Measurements from ENCODE around the gene TBX21. TPM values are rescaled to one million over a fixed set of nuclear protein-coding genes. Genes with fewer than 3 reads are reported as not detected.

TBX21 gene
- total and polyA plus RNA-seq, 9 of the 15 experiments (the other 6 are each of a cell fraction or from before 2014, with no cell fraction given): 0.07 TPM; not detected in 8

DNA sequence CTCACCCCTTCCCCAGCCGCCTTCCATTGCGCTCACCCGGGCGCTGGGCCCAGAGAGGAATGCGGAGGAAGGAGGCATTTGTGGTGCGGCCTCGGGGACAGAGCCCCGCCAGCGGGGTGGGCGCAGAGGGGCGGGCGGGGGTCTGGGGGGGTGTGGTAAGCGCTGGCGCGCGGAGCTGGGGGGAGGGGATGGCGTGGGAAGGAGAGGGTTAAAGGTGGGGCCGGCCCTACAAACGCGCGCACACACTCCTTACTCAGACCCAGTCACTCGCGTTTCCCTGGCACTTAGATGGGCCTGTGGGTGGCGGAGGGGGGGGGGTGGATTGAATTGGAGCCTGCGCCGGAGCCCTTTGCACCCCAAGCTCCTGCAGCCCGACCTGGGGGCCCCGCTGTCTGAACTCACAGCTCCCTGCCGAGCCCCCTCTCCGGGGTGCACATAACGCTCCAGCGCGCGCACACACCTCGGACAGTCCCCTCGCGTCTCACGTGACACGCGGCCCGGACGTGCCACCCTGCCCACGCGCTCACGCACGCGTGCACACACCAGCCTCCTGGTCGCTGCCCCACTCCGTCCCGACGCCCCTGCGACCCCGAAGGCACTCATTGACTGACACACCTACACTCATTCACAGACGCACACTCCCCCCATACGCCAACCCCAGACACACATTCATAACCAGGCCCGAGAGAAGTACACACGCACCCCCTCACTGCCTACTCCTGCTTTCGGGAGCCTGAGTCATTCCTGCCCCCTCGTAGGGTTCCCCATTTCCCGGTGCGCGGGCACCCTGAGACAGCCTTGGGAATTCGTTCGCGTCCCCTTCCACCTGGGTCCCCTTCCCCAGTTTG is 38.2 kb upstream of the TBX21 start:
- POLR2A ChIA-PET: interaction anchor here (0.6 to 1.0 kb wide), 4 partner anchors 11 to 862 kb away, joined by 3 read pairs; no protein-coding TSS in a partner anchor
- TF ChIP-seq ZBTB17 (CRISPR knock-in tag; IDR thresholded peaks at IDR 0.05) (no peak), ZNF277 (CRISPR knock-in tag; IDR thresholded peaks at IDR 0.05; ENCODE audit: borderline replicate concordance) (no peak), CBFB (CRISPR knock-in tag; IDR thresholded peaks at IDR 0.05) (no peak), FOXK1 (CRISPR knock-in tag; IDR thresholded peaks at IDR 0.05; ENCODE audit: borderline replicate concordance) (0 out of 2 replicates have a peak, but pooled peaks have one; percentile 40), VEZF1 (CRISPR knock-in tag; IDR thresholded peaks at IDR 0.05) (peak; percentile 28; the same call in 1 of the 2 replicates), SMARCE1 (IDR thresholded peaks at IDR 0.05) (0 out of 2 replicates have a peak, but pooled peaks have one; percentile 34), ZNF586 (CRISPR knock-in tag; conservative IDR thresholded peaks at IDR 0.05) (no peak), SETDB1 (IDR thresholded peaks at IDR 0.05; ENCODE audit: low read length) (no peak)
- TF ChIP-seq, protein P1, sequence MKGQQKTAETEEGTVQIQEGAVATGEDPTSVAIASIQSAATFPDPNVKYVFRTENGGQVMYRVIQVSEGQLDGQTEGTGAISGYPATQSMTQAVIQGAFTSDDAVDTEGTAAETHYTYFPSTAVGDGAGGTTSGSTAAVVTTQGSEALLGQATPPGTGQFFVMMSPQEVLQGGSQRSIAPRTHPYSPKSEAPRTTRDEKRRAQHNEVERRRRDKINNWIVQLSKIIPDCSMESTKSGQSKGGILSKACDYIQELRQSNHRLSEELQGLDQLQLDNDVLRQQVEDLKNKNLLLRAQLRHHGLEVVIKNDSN (CRISPR knock-in tag; IDR thresholded peaks at IDR 0.05): peak; percentile 85
- TF ChIP-seq, protein P2, sequence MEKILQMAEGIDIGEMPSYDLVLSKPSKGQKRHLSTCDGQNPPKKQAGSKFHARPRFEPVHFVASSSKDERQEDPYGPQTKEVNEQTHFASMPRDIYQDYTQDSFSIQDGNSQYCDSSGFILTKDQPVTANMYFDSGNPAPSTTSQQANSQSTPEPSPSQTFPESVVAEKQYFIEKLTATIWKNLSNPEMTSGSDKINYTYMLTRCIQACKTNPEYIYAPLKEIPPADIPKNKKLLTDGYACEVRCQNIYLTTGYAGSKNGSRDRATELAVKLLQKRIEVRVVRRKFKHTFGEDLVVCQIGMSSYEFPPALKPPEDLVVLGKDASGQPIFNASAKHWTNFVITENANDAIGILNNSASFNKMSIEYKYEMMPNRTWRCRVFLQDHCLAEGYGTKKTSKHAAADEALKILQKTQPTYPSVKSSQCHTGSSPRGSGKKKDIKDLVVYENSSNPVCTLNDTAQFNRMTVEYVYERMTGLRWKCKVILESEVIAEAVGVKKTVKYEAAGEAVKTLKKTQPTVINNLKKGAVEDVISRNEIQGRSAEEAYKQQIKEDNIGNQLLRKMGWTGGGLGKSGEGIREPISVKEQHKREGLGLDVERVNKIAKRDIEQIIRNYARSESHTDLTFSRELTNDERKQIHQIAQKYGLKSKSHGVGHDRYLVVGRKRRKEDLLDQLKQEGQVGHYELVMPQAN (IDR thresholded peaks at IDR 0.05; ENCODE audit: borderline replicate concordance): 0 out of 2 replicates have a peak, but pooled peaks have one; percentile 39
- TF ChIP-seq, protein P3, sequence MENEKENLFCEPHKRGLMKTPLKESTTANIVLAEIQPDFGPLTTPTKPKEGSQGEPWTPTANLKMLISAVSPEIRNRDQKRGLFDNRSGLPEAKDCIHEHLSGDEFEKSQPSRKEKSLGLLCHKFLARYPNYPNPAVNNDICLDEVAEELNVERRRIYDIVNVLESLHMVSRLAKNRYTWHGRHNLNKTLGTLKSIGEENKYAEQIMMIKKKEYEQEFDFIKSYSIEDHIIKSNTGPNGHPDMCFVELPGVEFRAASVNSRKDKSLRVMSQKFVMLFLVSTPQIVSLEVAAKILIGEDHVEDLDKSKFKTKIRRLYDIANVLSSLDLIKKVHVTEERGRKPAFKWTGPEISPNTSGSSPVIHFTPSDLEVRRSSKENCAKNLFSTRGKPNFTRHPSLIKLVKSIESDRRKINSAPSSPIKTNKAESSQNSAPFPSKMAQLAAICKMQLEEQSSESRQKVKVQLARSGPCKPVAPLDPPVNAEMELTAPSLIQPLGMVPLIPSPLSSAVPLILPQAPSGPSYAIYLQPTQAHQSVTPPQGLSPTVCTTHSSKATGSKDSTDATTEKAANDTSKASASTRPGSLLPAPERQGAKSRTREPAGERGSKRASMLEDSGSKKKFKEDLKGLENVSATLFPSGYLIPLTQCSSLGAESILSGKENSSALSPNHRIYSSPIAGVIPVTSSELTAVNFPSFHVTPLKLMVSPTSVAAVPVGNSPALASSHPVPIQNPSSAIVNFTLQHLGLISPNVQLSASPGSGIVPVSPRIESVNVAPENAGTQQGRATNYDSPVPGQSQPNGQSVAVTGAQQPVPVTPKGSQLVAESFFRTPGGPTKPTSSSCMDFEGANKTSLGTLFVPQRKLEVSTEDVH (IDR thresholded peaks at IDR 0.05; ENCODE audit: low read depth, partially characterized antibody): no peak

More for the DNA sequence above, 38.2 kb upstream of the TBX21 start:
- BruUV-seq (replicated peaks): TSS peak; percentile 70
- H3K27ac ChIP-seq (ENCODE audit: extremely low read depth, low read depth, low read length): peak overlapping the region; percentile 65
- FAIRE-seq (no peak), DNase-seq (ENCODE audit: extremely low read depth in 1 of 4, low spot score in 3 of 4) (peak; percentile 30 to 79 (median 54)), ATAC-seq (peak; percentile 51)
- H3K27me3 ChIP-seq (ENCODE audit: control insufficient read depth in 2 of 2, insufficient read depth in 2 of 2, low read length in 2 of 2): no peaks in the 10 kb centered on the region
- intact Hi-C loops (cut with micrococcal nuclease): loop anchor here (5.0 kb wide), 1 partner anchor 107 kb away; no protein-coding TSS in a partner anchor
- no peaks in the 10 kb centered on the region for H3K9me3 ChIP-seq (replicated peaks; ENCODE audit: control insufficient read depth, insufficient read depth, low read depth, low read length)
- H3K4me3 ChIP-seq: peak overlapping the region; percentile 77
- H4K20me1 ChIP-seq (replicated peaks; ENCODE audit: control insufficient read depth, insufficient read depth, low read length): no peaks in the 10 kb centered on the region
- peaks cover 5% of the 10 kb centered on the region; the same call in 2 of the 3 replicates for H3K79me2 ChIP-seq (ENCODE audit: control insufficient read depth, insufficient read depth, low read length)
- in situ Hi-C loops (cut with MboI): no loop called here
- no peaks in the 10 kb centered on the region for H3K9me1 ChIP-seq (ENCODE audit: control insufficient read depth, insufficient read depth, low read length)
- peaks cover 12 to 45% of the 10 kb centered on the region in 2 experiments; a peak in 4 of 5 replicates for H3K4me1 ChIP-seq (replicated peaks in 1 of 2; ENCODE audit: control insufficient read depth in 2 of 2, insufficient read depth in 2 of 2, low read length in 2 of 2)
- peak overlapping the region; percentile 64 for H3K4me2 ChIP-seq (ENCODE audit: insufficient read depth, low read length)
- 13% methylated on average over 39 of the region's 65 CpGs for WGBS (ENCODE audit: insufficient coverage, low coverage, missing lambda C conversion rate)
- peak overlapping the region; percentile 54 to 89 for H3K9ac ChIP-seq (ENCODE audit: insufficient read depth in 1 of 2, low read depth in 2 of 2, low read length in 2 of 2)
- peak overlapping the region; percentile 77 for H2AFZ ChIP-seq (ENCODE audit: low read depth, low read length)
- CTCF ChIA-PET (ENCODE audit: low intra/inter-chr PET ratio): no interaction called here
- peaks cover 7% of the 10 kb centered on the region; the same call in 1 of the 3 replicates for H3K36me3 ChIP-seq (ENCODE audit: control insufficient read depth, insufficient read depth, low read length)

All from K562 (cell line).